ENCODE measurements around the gene GSTT2B. TPM values are rescaled to one million over a fixed set of nuclear protein-coding genes. Genes with fewer than 3 reads are reported as not detected.

The GSTT2B gene
- total and polyA plus RNA-seq, 2 of the 8 experiments (the other 6 are each of a cell fraction or from before 2014, with no cell fraction given): 6.3 to 13.3 TPM

DNA sequence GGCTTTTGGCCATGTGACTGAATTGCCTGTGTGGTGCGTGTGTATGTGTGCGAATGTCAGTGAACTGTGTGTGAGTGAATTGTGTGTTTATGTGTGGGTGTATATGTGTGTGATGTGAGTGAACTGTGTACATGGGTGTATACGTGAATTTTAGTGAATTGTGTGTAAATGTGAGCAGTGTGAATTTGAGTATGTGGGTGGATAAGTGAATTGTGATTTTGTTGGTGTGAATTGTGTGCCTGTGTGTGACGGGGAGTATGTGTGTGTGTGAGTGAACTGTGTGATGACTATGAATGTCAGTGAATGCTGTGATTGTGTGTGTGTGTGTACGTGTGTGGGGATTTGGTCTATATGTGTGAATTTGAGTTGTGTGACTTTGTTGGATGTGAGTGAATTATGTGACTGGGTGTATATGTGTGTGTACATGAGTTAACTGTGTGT, 9.2 kb upstream of the GSTT2B start:
- Histone ChIP-seq H2BK12ac (ENCODE audit: low read depth, low read length) (no peak overlapping the region), H3K79me1 (ENCODE audit: low read depth, low read length) (peaks cover 6% of the 10 kb centered on the region; the same call in 1 of the 2 replicates), H3K56ac (replicated peaks; ENCODE audit: insufficient read length, low read depth, low read length) (no peak overlapping the region), H2BK120ac (replicated peaks; ENCODE audit: low read depth, low read length) (no peak overlapping the region), H3K27ac (ENCODE audit: low read depth, low read length) (no peak overlapping the region), H3K23me2 (ENCODE audit: low read depth, low read length) (peaks cover 6% of the 10 kb centered on the region; the same call in 1 of the 2 replicates), H2AFZ (ENCODE audit: low read length) (no peak overlapping the region), H3K4me3 (ENCODE audit: extremely low read depth in 1 of 4, insufficient read depth in 2 of 4, low read depth in 3 of 4, low read length in 4 of 4) (no peak overlapping the region), H3K4ac (replicated peaks; ENCODE audit: insufficient read length, low read depth, low read length) (peak overlapping the region; percentile 38), H4K20me1 (replicated peaks in 1 of 2; ENCODE audit: control insufficient read depth in 1 of 2, insufficient read depth in 2 of 2, low read length in 2 of 2) (peaks cover 9 to 18% of the 10 kb centered on the region in 2 experiments), H3K27me3 (replicated peaks in 1 of 4; ENCODE audit: control insufficient read depth in 3 of 4, extremely low read depth in 1 of 4, insufficient read depth in 3 of 4, low read length in 3 of 4) (no peaks in the 10 kb centered on the region), H4K8ac (ENCODE audit: extremely low read depth, insufficient read depth, low read length) (no peak overlapping the region), H2BK5ac (ENCODE audit: low read depth, low read length) (no peak overlapping the region), H4K91ac (replicated peaks; ENCODE audit: insufficient read length, low read length) (no peak overlapping the region), H3K14ac (ENCODE audit: insufficient read length) (no peak overlapping the region), H3K18ac (ENCODE audit: extremely low read depth, low read length) (no peak overlapping the region), H4K5ac (ENCODE audit: insufficient read length, low read depth, low read length) (no peak overlapping the region), H3K23ac (ENCODE audit: insufficient read length) (no peak overlapping the region), H2AK5ac (ENCODE audit: low read depth, low read length) (no peak overlapping the region), H3K4me2 (ENCODE audit: insufficient read depth in 1 of 2, low read depth in 2 of 2, low read length in 2 of 2) (no peak overlapping the region; a peak in 1 of 4 replicates), H3K79me2 (ENCODE audit: control insufficient read depth in 1 of 2, insufficient read depth in 2 of 2, low read length in 2 of 2) (peaks cover 0 to 11% of the 10 kb centered on the region in 2 experiments; a peak in 1 of 4 replicates), H3K36me3 (ENCODE audit: control insufficient read depth in 2 of 4, insufficient read depth in 4 of 4, low read length in 3 of 4) (peaks cover 5 to 26% (median 17%) of the 10 kb centered on the region in 4 experiments; a peak in 7 of 8 replicates), H3K4me1 (replicated peaks in 1 of 4; ENCODE audit: control insufficient read depth in 3 of 4, insufficient read depth in 4 of 4, low read length in 3 of 4) (no peaks in the 10 kb centered on the region), H3K9me3 (ENCODE audit: insufficient read depth in 2 of 2, low read depth in 1 of 2, low read length in 1 of 2) (no peaks in the 10 kb centered on the region), H2BK15ac (ENCODE audit: low read length) (no peak overlapping the region), H2BK20ac (ENCODE audit: low read length) (0 out of 2 replicates have a peak overlapping the region, but pooled peaks have one; percentile 18), H3K9ac (replicated peaks in 1 of 4; ENCODE audit: extremely low read depth in 1 of 4, low read depth in 3 of 4, low read length in 3 of 4) (0 out of 7 replicates have a peak overlapping the region, but pooled peaks of 1 of the 4 experiments have one; percentile 21)
- TF ChIP-seq SIX5 (IDR thresholded peaks at IDR 0.05; ENCODE audit: low read depth, low read length) (no peak), NRF1 (IDR thresholded peaks at IDR 0.05; ENCODE audit: low read depth, low read length) (no peak), KDM1A (IDR thresholded peaks at IDR 0.05; ENCODE audit: borderline replicate concordance, low read length) (no peak), POLR2A (IDR thresholded peaks at IDR 0.05; ENCODE audit: control extremely low read depth in 1 of 2, low read depth in 2 of 2, low read length in 2 of 2) (peak in 1 of 2 experiments; percentile 54; a peak in 1 of 3 replicates), JUN (IDR thresholded peaks at IDR 0.05; ENCODE audit: low read depth, low read length) (no peak), CHD1 (IDR thresholded peaks at IDR 0.05; ENCODE audit: low read depth, low read length) (no peak), SP4 (IDR thresholded peaks at IDR 0.05; ENCODE audit: low read length) (no peak), HDAC2 (IDR thresholded peaks at IDR 0.05; ENCODE audit: borderline replicate concordance in 1 of 2, low read depth in 2 of 2, low read length in 2 of 2) (no peak), POLR2AphosphoS5 (IDR thresholded peaks at IDR 0.05; ENCODE audit: low read depth, low read length) (peak; percentile 15; the same call in 1 of the 2 replicates)
- FAIRE-seq (no peak), DNase-seq (ENCODE audit: low read depth in 1 of 2, low spot score in 2 of 2) (no peak)
- 94 to 100% methylated on average over 2 to 5 of the region's 5 CpGs for WGBS, 2 experiments (ENCODE audit: extremely low coverage in 1 of 2, insufficient coverage in 1 of 2, insufficient read length in 1 of 2, insufficient replicate concordance in 2 of 2, low coverage in 1 of 2, low lambda C conversion rate in 2 of 2, missing lambda C conversion rate in 1 of 2)
- ChIA-PET CTCF (ENCODE audit: partially characterized antibody) (no interaction called here), POLR2A (ENCODE audit: partially characterized antibody) (interaction anchor here (1.5 to 1.8 kb wide), 4 partner anchors 39 to 206 kb away, joined by 3 to 11 read pairs (median 6); no protein-coding TSS in a partner anchor)
